Caco-2 (cell line): ENCODE data around the gene TCP11. TPM values are rescaled to one million over a fixed set of nuclear protein-coding genes. Genes with fewer than 3 reads are reported as not detected.

Source experiments
- BruUV-seq: library from RNA; stranded (reverse); fragments of 400-500 nt; replicated peaks from 2 replicates; lab custom pipeline; 2021; lab: Mats Ljungman, UMichigan
- CTCF ChIA-PET: fragments of 300-600 bp; sonication (Branson Sonifier 250); formaldehyde crosslinking; loops from one replicate; lab custom pipeline; 2022; ENCODE audit warnings: antibody characterized with exemption; lab: Charles Lee
- POLR2A ChIA-PET: fragments of 300-600 bp; sonication (Branson Sonifier 250); formaldehyde crosslinking; loops from one replicate; lab custom pipeline; 2022; ENCODE audit warnings: antibody characterized with exemption; lab: Charles Lee
- DNase-seq, 2 experiments: peaks; one replicate each; pipeline versions ENCODE4 v3.0.0 to v3.0.0-alpha.2; 2020 to 2022
- H3K27me3 ChIP-seq: replicated peaks from 2 replicates; pipeline ENCODE4 v1.6.0; 2011; ENCODE audit warnings: low read length; ENCODE audit not compliant: control insufficient read depth, insufficient read depth
- H3K36me3 ChIP-seq: 2 replicates; pipeline ENCODE4 v1.5.1; 2011; ENCODE audit warnings: low read length; ENCODE audit not compliant: control insufficient read depth, insufficient read depth
- H3K4me1 ChIP-seq: fragments of 250-450 bp; sonication (Bioruptor Pico); 2 replicates; pipeline ENCODE4 v1.5.1; 2020; ENCODE audit warnings: mild to moderate bottlenecking
- H3K4me3 ChIP-seq: 2 replicates; pipeline ENCODE4 v1.5.1; 2011; ENCODE audit warnings: low read depth, mild to moderate bottlenecking, control low read depth, low read length
- H3K9me3 ChIP-seq: fragments of 250-450 bp; sonication (Bioruptor Pico); 2 replicates; pipeline ENCODE4 v1.5.1; 2020; ENCODE audit warnings: mild to moderate bottlenecking, moderate library complexity
- H3K27ac Mint-ChIP-seq: one replicate; pipeline ENCODE4 v1.8.0; 2022; ENCODE audit warnings: mixed read lengths; ENCODE audit not compliant: unreplicated experiment
- H3K27me3 Mint-ChIP-seq: one replicate; pipeline ENCODE4 v1.8.0; 2022; ENCODE audit warnings: mixed read lengths; ENCODE audit not compliant: insufficient read depth, unreplicated experiment
- H3K36me3 Mint-ChIP-seq: one replicate; pipeline ENCODE4 v1.8.0; 2022; ENCODE audit warnings: mild to moderate bottlenecking, mixed read lengths; ENCODE audit not compliant: insufficient read depth, unreplicated experiment
- H3K4me1 Mint-ChIP-seq: one replicate; pipeline ENCODE4 v1.8.0; 2022; ENCODE audit warnings: low read depth, mixed read lengths; ENCODE audit not compliant: unreplicated experiment
- H3K4me3 Mint-ChIP-seq: one replicate; pipeline ENCODE4 v1.8.0; 2022; ENCODE audit warnings: mild to moderate bottlenecking, moderate library complexity, mixed read lengths; ENCODE audit not compliant: unreplicated experiment
- H3K9me3 Mint-ChIP-seq: one replicate; pipeline ENCODE4 v1.8.0; 2022; ENCODE audit warnings: mixed read lengths; ENCODE audit not compliant: unreplicated experiment
- intact Hi-C: fragments of 100-400 bp; cut with micrococcal nuclease; formaldehyde crosslinking; loops from one replicate; pipeline ENCODE4 v1.10.0; 2022; ENCODE audit not compliant: unreplicated experiment
- total RNA-seq: library from RNA; stranded (reverse); gene quantifications from 2 replicates; pipeline ENCODE4 v1.2.3, GENCODE V29; 2022
- TF ChIP-seq, protein P1 (sequence below), 2 experiments: fragments of 200-600 bp in 1 of 2; IDR thresholded peaks; 1 replicate in 1 of 2; 2 replicates in 1 of 2; pipeline versions ENCODE4 v1.5.1 to v1.8.0; 2011 to 2022; ENCODE audit warnings: antibody characterized with exemption in 1 of 2, control low read depth in 1 of 2, inconsistent platforms in 1 of 2, low read depth in 1 of 2, low read length in 1 of 2, mild to moderate bottlenecking in 1 of 2, moderate library complexity in 1 of 2; ENCODE audit not compliant: insufficient read depth in 1 of 2, severe bottlenecking in 1 of 2, unreplicated experiment in 1 of 2

The TCP11 gene
- total RNA-seq, 1 experiment from 2014 or later = not detected

DNA sequence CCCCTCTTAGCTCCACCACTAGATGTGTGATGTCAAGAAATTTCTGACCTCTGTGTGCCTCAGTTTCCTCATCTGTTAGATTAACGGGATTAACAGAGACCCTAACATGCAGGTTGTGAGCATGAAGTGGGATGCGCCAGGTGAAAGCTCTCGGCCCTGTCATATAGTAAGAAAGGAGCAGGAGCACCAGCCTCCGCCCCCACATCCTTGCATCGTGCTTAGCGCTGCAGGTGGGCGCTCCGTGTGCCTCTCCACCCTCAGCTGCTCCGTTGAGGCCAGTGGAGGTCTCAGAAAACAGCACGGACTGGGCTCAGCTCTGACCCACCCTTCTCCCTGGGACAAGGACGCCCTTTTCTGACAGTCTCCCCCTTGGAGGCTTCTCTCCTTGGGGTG, 63.4 kb downstream of the TCP11 start:
- Mint-ChIP-seq H3K36me3 (peaks cover 24% of the 10 kb centered on the region), H3K27me3 (no peaks in the 10 kb centered on the region), H3K9me3 (no peaks in the 10 kb centered on the region), H3K27ac (no peak overlapping the region), H3K4me1 (no peaks in the 10 kb centered on the region), H3K4me3 (no peak overlapping the region)
- no peaks in the 10 kb centered on the region for H3K27me3 ChIP-seq
- ChIA-PET CTCF (no interaction called here), POLR2A (no interaction called here)
- no peak overlapping the region for H3K4me3 ChIP-seq
- TF ChIP-seq, protein P1, sequence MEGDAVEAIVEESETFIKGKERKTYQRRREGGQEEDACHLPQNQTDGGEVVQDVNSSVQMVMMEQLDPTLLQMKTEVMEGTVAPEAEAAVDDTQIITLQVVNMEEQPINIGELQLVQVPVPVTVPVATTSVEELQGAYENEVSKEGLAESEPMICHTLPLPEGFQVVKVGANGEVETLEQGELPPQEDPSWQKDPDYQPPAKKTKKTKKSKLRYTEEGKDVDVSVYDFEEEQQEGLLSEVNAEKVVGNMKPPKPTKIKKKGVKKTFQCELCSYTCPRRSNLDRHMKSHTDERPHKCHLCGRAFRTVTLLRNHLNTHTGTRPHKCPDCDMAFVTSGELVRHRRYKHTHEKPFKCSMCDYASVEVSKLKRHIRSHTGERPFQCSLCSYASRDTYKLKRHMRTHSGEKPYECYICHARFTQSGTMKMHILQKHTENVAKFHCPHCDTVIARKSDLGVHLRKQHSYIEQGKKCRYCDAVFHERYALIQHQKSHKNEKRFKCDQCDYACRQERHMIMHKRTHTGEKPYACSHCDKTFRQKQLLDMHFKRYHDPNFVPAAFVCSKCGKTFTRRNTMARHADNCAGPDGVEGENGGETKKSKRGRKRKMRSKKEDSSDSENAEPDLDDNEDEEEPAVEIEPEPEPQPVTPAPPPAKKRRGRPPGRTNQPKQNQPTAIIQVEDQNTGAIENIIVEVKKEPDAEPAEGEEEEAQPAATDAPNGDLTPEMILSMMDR (IDR thresholded peaks at IDR 0.05; ENCODE audit: insufficient read depth in 1 of 2, low read depth in 1 of 2, low read length in 1 of 2, severe bottlenecking in 1 of 2, unreplicated experiment in 1 of 2) = no peak
- no peak for DNase-seq
- no peaks in the 10 kb centered on the region for H3K4me1 ChIP-seq
- intact Hi-C loops = no loop called here
- no TSS peak for BruUV-seq
- no peaks in the 10 kb centered on the region for H3K36me3 ChIP-seq
- no peaks in the 10 kb centered on the region for H3K9me3 ChIP-seq

DNA sequence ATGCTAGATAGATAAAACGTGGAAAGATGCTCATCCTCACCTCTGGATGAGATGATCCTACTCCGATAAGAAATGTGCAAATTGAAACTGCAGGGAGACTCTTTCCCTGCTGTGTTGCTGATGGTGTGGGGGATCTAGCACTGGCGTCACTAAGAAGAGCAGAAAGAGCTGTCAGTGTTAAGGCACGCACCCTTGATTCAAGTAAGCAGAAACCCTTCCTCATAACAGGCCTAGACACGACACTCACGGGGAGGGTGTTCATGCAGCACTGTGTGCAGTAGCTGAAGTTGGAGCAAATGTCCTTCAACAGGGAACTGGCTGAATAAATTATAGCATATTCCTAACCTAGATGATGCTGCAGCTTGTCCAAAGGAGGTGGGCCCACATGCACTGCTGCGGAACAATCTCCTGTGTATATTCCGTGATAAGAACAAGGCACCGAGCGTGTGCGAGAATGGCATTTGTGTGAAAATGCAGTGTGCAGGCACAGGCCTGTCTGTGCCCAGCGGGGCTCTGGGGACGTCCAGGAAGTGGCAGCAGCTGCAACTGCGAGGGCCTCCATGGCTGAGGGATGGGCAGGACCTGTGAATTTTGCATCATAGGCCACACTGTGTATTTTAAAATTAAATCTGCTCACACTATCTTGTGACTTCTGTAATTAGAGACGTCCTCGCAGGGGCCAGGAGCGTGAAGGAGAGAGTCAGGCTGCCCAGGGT, 64.0 kb downstream of the TCP11 start:
- Mint-ChIP-seq H3K27ac (no peak overlapping the region), H3K4me1 (no peaks in the 10 kb centered on the region), H3K36me3 (peaks cover 19% of the 10 kb centered on the region), H3K4me3 (no peak overlapping the region), H3K9me3 (no peaks in the 10 kb centered on the region), H3K27me3 (no peaks in the 10 kb centered on the region)
- TF ChIP-seq, protein P1 (IDR thresholded peaks at IDR 0.05; ENCODE audit: insufficient read depth in 1 of 2, low read depth in 1 of 2, low read length in 1 of 2, severe bottlenecking in 1 of 2, unreplicated experiment in 1 of 2) = no peak
- ChIA-PET POLR2A (no interaction called here), CTCF (interaction anchor here (0.6 kb wide), 1 partner anchor 63 kb away, joined by 3 read pairs; no protein-coding TSS in a partner anchor)
- DNase-seq = no peak
- H3K9me3 ChIP-seq = no peaks in the 10 kb centered on the region
- H3K4me3 ChIP-seq = no peak overlapping the region
- no TSS peak for BruUV-seq
- no peaks in the 10 kb centered on the region for H3K27me3 ChIP-seq
- intact Hi-C loops = no loop called here
- H3K36me3 ChIP-seq = no peaks in the 10 kb centered on the region
- no peaks in the 10 kb centered on the region for H3K4me1 ChIP-seq

DNA sequence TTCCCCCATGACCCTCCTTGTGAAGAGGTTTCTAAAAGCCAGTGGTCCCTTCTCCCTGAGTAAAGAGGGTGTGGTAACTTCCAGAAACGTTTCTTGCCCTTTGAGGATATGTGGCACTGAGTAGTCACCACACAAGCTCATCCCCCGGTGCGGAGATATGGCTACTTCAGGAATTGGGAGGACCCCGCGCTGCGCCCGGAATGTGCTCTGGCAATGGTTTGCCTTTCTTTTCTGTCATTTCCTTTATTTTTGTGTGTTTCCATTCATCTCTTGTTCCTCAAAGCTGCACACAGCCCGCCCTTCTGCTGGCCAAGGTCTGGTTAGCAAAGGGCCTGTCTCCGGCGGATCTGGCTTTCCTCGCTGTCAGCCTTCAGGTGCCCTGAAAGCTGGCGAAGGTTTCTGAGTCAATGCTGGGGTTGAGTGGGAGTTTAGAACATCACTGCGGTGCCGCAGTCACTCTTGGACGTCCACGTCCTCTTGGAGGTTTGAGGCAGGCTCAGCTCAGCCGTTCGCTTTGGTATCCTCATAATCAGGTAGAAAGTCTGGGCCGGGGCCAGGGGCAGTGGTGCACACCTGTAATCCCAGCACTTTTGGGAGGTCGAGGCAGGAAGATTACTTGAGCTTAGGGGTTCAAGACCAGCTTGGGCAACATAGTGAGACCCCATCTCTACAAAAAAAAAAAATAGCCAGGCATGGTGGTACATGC, 67.2 kb downstream of the TCP11 start:
- H3K4me3 Mint-ChIP-seq = no peak overlapping the region
- TF ChIP-seq, protein P1 (IDR thresholded peaks at IDR 0.05; ENCODE audit: insufficient read depth in 1 of 2, low read depth in 1 of 2, low read length in 1 of 2, severe bottlenecking in 1 of 2, unreplicated experiment in 1 of 2) = no peak
- no peak for DNase-seq
- no peaks in the 10 kb centered on the region for H3K9me3 Mint-ChIP-seq
- H3K27me3 Mint-ChIP-seq = no peaks in the 10 kb centered on the region
- Histone ChIP-seq H3K27me3 (no peaks in the 10 kb centered on the region), H3K4me3 (no peak overlapping the region), H3K36me3 (no peaks in the 10 kb centered on the region), H3K4me1 (no peaks in the 10 kb centered on the region), H3K9me3 (no peaks in the 10 kb centered on the region)
- BruUV-seq = no TSS peak
- CTCF ChIA-PET = interaction anchor here (0.6 kb wide), 1 partner anchor 94 kb away, joined by 3 read pairs; no protein-coding TSS in a partner anchor
- POLR2A ChIA-PET = no interaction called here
- H3K4me1 Mint-ChIP-seq = peaks cover 6% of the 10 kb centered on the region
- no peak overlapping the region for H3K27ac Mint-ChIP-seq
- intact Hi-C loops = no loop called here
- peaks cover 20% of the 10 kb centered on the region for H3K36me3 Mint-ChIP-seq
